Panc1 (cell line): ENCODE measurements around the gene MORN1.

Experiments
- SIN3A ChIP-seq: IDR thresholded peaks from 2 replicates; pipeline ENCODE4 v1.6.1; 2012; ENCODE audit warnings: low read depth, mild to moderate bottlenecking, low read length, moderate library complexity, borderline replicate concordance; ENCODE audit not compliant: insufficient read depth
- TF ChIP-seq, protein P1 (sequence below): fragments of 450-650 bp; IDR thresholded peaks from 2 replicates; pipeline ENCODE4 v1.5.1; 2017; ENCODE audit warnings: mild to moderate bottlenecking

DNA sequence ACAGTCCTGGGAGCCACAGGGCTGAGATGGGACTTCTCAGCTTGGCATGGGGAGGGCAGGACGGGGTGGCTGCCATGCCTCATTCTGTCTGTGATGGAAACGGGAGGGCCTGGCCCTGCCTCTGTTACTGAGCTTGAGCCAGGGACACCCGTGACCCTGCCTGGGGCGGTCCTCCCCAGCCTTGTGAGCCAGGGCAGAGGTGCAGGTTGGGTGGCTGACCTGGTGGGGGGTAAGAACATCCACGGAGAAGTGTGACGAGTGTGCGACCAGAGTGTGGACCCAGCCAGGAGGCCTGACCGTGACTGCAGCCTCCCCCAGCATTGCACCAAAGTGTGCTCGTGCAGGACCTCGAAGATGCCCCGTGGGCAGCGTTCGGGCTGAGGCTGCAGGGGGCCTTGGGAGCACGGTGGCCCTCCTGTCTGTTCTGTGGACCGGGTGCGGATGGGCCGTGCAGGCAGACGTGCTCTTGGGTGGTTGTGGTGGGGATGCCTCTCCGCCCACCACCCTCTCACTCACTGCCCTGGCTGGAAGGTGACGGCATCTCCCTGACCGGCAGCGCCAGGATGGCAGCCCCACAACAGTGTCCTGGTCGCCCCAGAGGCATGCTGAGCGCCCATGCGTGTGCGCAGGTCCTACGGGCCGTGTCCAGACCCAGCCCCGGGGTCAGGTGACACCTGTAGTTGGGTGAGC is 117.8 kb downstream of the MORN1 start:
- no peak for TF ChIP-seq SIN3A
- TF ChIP-seq, protein P1, sequence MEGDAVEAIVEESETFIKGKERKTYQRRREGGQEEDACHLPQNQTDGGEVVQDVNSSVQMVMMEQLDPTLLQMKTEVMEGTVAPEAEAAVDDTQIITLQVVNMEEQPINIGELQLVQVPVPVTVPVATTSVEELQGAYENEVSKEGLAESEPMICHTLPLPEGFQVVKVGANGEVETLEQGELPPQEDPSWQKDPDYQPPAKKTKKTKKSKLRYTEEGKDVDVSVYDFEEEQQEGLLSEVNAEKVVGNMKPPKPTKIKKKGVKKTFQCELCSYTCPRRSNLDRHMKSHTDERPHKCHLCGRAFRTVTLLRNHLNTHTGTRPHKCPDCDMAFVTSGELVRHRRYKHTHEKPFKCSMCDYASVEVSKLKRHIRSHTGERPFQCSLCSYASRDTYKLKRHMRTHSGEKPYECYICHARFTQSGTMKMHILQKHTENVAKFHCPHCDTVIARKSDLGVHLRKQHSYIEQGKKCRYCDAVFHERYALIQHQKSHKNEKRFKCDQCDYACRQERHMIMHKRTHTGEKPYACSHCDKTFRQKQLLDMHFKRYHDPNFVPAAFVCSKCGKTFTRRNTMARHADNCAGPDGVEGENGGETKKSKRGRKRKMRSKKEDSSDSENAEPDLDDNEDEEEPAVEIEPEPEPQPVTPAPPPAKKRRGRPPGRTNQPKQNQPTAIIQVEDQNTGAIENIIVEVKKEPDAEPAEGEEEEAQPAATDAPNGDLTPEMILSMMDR, result no peak
